Stimulated activated CD8-positive, alpha-beta memory T cell treated with anti-CD3 and anti-CD28 coated beads, Interleukin-7, amount 100 ng/mL, for 4 hours (primary cell): ENCODE results near the gene CDH13.

Source experiments
- DNase-seq, 2 donors: peaks; one replicate each; pipeline ENCODE4 v3.0.0-alpha.2; 2020; ENCODE audit warnings: low read depth in 2 of 2

CDH13 gene

DNA sequence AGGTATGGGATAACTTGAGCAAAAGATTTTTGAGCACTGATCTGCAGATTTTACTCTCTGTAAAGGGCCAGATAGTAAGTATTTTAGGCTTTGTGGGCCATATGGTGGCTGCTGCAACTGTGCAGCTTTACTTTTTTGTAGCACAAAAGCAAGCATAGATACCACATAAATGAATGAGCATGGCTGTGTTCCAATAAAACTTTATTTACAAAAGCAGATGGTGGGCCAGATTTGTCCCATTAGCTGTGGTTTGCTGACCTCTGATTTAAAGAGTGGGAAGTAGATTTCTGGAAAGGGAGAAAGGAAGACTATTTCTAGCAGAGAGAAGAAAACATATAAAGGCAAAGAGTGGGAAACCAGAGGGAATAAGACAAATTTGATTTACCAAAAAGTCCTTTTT lies 882.5 kb downstream of the CDH13 start:
- no peak for DNase-seq

DNA sequence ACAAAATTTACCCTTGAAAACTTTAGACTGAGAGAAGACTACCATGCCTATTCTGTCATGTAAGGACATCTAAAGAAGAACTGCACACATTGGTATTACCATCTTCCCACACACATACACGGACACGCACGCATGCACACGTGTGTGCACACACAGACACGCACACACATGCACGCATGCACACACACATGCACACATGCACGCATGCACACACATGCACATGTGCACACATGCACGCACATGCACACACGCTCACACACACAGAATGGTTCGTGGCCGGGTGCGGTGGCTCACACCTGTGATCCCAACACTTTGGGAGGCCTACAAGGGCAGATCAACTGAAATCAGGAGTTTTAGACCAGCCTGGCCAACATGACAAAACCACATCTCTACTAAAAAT lies 884.1 kb downstream of the CDH13 start:
- no peak for DNase-seq

DNA sequence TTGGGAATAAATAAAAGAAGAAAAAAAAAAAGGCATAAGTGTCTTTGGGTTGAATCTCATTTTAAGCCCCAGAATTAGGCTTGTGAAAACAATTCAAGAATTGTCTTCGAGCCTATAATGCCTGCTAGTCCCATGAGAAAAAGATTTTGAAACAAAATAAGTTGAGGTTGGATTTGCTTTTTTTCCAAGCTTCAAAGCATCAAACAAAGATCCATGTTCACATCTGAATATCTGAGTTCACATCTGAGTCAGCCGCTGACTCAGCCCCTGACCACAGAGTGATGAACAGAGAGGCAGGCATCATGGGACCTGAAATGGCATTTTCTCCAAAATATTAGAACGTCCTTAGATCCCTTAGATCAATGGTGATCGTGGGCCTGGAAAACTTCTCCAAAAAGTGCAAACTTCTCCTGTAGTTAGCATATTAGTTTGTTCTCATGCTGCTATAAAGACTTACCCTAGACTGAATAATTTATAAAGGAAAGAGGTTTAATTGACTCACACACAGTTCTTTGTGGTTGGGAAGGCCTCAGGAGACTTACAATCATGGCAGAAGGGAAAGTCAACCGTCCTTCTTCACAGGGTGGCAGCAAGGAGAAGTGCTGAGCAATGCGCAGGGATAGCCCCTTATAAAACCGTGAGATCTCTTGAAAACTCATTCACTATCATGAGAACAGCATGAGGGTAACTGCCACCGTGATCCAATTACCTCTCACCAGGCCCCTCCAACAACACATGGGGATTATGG lies 886.4 kb downstream of the CDH13 start:
- DNase-seq, result no peak

DNA sequence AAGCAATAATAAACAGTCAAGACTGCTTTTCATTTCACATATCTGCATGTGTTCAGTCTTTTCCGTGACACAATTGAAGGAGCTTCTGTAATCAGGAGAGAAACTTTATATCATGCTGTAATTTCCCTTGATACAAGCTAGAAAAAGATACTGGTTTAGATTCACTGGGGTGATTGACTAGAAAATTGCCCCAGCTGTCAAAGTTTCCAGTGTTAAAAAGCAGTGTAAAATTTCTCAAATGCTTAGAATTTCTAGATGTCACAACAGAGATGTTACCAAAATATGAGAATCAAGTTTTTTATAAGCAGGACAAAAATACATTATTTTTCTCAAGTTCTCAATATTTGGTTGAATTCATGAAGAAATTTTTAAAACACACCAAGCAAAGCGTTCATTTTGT lies 888.6 kb downstream of the CDH13 start:
- no peak for DNase-seq

DNA sequence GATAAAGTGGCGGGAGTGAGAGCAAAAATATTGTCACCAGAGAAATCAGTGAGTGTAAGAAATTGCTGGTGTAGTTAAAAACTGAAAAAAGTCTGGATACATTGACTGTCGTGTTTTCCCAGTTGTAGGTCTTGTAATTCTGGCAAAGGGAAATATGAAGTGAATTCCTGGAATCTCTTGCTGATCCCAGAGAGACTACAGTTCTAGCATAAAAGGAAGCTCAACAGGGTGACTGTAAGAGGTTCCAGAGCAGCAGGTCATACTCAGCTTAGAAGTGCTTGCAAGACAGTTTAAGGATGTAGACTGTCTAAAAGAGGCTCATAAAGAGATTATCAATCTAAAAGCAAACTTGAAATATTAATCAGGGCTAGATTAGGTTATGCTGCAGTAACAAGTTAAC lies 890.2 kb downstream of the CDH13 start:
- no peak for DNase-seq

DNA sequence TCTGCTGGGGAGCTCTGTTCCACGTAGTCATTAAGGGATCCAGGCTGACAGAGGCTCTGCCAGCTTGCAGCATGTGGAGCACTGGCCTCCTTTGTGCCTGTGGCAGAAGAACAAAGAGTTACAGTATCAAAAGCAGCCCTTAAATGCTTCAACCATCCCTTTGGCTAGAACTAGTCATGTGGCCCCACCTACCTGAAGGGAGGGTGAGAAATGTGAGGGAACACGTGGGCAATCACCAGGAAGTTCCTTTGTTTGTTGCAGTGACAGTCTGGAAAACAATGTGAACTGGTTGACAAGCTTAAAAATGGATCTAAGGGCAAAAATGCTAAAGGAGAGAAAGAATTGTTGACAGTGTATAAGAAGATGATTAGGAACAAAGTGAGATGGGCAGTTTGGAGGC lies 890.6 kb downstream of the CDH13 start:
- no peak for DNase-seq

DNA sequence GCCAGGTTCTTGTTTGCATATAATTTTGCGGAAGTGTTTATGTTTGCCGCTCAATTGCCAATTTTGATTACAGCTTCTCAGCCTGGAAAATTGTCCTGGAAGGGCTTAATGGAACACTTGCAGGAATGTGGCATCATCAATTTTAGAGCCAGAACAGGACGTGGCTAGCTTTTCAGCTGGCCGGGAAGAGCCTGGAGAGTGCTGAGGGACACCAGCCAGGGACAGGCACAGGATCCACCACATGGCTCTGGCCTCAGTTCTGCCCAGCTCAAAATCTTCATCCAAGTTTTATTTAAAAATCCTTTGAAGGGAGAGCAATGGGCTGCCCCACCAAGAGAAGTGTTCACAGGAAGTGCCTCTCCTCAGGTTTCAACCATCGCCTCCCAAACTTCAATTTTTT lies 893.8 kb downstream of the CDH13 start:
- DNase-seq, result no peak

DNA sequence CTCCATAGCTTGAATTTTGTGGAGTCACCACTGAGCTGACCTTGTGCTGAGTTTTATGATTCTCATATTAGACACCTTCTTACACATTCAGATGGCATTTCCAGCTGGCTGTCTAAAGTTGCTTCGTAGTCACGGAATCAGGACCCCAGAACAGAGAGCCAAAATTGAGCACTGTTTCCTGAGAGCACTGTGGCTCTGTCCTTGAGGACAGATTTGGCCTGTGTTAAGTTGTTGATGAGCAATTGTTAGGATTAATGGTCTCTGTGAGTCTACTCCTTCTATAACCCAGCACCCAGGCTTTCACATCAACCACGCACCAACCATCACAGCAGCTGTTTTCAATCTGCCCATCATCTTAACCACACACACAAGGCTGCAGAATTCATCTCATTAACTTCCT lies 903.5 kb downstream of the CDH13 start:
- DNase-seq, result no peak

DNA sequence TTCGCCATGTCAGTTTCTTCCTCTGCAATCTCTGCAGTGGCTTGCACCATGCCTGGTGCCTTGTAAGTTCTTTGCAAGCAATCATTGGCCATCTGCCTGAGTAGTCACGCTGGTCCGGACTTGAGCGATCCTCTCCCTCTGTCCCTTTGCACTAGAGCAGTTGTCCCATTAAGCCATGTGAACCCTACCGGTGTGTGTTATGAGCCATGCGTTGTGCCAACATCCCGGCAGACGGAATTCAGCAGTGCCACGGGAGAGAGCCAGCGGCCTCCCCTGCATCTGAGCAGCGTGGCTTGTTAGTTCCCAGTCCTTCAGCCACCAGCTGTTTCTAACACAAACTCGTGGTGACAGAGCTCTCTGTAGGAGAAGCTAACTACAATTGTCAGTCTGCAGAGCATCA lies 905.9 kb downstream of the CDH13 start:
- no peak for DNase-seq

DNA sequence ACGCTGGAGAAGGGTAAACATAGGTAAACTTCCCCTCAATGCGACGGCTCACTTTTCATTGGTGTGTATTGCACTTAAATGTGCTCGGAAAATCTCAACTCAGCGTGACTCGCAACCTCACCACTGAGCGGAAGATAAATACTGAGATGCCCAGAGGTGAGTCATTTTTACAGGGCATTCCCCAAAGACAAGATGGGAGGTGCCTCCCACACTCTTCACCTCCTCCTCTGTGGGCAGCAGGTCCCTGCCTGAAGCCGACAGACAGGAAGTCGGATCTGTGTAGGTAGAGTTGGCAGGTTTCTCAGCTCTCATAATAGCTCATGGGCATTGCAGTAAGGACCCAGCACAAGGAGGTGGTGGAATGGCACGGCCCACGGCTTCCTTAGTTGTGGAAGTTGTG lies 906.4 kb downstream of the CDH13 start:
- DNase-seq, result no peak

DNA sequence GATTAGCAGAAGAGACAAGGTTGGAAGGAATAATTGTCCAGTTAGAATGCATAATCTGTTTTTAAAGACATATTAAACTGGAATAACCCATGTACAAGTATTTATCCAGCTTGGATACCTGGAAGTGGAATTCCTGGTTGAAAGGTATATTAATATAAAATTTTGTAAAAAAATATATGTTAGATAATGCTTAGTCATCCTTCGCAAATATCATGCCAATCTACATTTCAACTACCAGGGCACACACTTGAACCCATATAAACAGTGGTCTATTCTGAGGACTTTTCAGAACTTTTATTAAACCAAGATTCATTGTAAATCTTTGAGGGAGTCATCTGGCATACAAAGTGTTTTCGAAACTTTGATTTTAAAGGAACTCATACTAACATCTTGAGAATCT lies 911.9 kb downstream of the CDH13 start:
- DNase-seq, result no peak

DNA sequence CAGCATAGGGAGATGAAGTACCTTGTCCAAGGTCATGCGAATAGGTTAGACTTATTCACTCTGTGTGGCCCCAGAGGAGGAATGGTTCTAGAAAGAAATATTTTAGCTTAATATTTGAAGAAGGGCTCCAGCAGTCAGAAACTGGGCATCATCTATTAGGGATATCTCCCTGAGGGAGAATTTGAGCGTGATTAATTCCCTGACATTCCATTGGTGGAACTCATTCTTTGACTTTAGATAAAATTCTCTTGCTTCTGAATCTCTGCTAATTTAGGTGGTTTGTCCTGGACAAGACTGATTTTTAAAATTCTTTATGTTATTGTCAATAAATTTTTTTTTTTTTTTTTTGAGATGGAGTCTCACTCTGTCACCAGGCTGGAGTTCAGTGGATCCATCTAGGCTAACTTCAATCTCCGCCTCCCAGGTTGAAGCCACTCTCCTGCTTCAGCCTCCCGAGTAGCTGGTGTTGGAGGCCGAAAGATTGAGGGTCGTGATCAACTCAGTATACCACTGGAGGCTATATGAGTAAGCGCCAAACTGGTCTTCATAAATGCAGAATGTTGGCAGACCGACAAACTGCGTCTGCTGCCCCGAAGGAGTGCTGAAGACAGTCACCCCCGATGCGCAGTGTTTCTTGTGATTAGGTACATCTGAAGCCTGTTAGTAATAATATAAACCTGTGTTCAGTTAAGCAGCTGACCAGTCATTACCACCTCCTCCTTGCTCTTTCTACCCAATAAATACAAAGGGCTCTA lies 913.1 kb downstream of the CDH13 start:
- no peak for DNase-seq

DNA sequence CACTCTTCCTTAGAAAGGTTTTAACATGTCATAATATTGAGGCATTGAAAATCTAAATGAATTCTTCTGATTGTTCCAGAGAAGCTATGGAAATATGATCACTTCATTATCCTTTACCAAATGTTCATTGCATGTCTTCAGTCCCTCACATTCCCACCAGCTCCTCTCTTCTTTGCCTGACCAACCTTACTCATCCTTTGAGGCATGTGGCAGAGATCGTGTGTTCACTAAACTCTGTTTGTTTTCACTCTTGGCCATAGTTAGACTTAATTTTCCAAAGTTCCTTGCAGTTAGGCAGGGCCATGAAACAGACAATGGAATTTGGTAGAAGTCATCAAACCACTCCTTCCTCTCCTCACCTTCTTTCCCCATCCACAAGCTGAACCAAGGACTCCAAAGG lies 914.5 kb downstream of the CDH13 start:
- DNase-seq, result no peak

DNA sequence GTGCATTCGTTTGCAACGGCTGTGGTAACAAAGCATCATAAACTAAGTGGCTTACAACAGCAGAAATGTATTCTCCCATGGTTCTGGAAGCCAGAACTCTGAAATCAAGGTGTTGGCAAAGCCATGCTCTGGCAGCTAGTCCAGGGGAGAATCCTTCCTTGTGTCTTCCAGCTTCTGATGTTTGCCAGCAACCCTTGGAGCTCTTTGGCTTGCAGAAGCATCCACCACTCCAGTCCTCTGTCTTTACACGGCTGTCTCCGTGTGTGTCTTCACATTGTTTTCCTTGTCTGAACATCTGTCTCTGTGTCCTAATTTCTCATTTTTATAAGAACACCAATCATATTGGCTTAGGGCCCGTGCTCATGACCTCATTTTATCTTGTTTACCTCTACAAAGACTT lies 915.7 kb downstream of the CDH13 start:
- DNase-seq, result no peak

DNA sequence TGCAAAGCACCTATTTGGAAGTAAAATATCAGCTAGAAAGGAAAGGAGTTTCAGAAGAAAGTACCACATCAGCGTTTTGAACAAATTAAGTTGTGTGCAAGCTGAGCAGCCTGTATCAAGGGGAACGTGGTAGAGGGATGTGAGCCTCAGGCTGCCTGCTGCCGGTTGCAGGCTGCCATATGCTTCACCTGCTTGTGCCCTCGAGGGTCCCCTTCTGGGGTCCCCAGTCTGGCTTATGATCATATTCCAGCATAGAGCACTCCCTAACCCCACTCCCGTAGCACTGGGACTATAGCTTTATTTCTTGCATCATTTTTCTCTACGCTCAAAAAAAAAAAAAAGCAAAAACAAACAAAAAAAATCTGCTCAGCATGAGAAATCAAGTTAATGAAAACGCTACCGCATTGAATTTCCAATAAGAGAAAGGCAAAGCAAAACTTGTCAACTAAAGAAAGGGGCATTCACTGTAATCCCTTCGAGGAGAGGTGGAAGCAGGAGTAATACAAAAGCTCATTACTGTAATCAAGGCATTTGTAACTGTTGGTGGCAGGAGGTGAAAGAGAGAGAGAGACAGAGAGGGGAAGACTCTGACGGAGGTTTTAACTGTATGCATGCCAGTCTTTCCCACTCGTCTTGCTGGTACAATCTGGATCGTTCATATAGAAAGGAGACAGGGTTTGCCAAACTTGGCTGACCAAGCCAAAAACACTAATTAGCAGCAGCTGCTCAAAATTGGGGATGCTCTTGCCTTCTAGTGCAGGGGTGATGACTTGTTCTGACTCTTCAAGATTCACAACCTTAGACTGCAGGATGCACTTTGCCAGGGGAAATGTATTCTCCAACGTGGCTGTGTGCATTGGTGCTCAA lies 922.8 kb downstream of the CDH13 start:
- no peak for DNase-seq

DNA sequence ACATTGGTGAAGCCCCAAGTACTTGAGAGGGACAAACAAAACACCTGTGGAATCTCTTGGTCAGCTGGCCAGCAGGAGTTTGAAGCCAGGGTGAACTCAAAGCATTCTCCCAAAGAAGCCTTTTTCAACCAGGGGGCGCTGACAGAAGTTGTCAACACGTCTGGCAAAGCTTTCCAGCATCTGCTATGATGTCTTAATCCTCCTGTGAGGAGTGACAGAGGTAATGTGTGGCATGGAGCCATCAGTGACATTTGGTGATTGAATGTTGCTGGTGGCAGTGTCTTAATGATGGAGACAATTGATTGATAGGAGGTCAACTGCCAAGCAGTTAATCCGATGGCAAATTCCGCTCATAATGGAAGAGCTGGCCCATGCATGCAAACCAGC lies 923.4 kb downstream of the CDH13 start:
- no peak for DNase-seq

DNA sequence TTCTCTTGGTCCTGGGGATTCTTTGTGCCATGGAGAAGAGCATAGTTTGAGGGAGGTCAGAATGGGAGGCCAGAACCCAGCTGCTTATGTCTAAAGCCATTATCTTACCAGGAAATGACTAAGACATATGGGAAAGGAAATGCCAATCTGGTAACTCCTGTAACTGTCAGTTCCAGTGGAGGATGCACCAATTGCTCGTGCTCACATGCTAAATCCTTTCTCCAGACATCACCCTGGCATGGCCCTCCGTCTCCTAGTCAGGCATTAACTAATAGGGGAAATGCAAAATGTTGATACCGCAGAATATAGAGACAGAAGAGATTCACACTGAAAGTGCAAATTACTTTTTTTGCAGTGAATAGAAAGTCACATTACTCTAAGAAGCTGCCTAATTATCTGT lies 925.5 kb downstream of the CDH13 start:
- DNase-seq, result no peak

DNA sequence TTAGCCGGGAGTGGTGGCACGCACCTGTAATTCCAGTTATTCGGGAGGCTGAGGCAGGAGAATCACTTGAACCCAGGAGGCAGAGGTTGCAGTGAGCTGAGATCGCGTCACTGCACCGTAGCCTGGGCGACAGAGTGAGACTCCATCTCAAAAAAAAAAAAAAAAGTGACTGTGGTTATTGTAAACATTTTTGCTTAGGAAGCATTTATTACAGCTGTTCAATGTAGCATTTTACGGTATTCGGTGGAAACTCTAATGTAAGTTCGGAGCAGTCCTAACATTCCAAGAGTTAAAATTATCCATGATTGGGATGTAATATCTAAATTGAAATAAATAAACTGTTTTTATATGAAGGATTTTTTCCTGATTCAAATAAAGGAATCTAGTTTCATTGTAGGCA lies 926.2 kb downstream of the CDH13 start:
- DNase-seq, result no peak

DNA sequence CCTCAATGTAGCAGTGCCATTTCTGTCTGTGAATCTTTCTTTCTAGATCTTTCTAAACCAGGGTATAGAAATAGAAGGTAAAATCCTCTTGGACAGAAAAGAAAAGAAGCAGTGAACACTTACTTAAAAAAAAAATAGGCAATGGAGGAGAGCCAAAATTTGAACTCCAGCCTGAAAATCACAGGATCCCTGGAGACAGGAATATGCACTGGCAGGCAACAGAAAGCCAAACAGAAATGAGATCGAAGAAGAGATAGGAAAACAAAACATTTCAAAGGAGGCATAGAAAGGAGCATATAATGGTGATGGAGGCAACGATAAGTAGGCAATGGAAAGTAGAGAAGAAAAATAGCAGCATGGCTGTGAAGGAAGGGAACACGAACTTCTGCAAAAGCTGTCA lies 927.3 kb downstream of the CDH13 start:
- no peak for DNase-seq

DNA sequence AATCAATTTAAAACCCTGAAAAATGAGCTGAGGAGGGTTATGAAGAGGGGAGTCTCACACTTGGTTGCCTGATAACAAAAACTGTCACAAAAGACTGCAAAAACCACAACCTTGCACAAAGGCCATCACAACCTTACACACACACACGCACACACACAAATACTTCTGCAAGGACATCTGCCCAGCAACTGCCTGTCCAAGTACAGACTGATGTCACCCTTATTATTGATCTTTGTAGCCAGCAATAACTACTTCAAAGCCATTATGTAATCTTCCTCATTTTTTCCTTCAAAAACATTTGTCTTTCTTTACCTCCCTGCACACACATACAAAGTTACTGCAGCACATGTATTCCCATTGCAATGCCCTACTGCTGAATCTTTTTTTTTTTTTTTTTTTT lies 927.8 kb downstream of the CDH13 start:
- no peak for DNase-seq

DNA sequence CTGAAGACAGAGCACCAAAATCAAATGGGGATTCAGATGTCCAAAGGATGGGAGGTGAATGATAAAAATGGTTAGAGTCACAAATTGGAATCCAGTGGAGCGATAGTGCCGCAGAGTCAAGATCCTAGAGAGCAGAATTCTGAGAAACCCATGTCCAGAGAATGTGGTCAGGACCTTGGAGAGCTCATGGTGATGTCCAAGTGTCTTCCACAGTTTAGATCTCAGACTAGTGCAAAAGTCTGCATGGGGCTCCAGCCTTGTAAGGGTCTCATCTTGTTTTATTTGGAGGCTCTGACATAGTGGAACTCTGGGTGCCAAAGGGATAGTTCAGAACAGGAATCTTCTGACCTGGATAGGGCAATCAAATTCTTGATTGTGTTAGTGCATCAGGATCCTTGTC lies 935.1 kb downstream of the CDH13 start:
- DNase-seq, result no peak

DNA sequence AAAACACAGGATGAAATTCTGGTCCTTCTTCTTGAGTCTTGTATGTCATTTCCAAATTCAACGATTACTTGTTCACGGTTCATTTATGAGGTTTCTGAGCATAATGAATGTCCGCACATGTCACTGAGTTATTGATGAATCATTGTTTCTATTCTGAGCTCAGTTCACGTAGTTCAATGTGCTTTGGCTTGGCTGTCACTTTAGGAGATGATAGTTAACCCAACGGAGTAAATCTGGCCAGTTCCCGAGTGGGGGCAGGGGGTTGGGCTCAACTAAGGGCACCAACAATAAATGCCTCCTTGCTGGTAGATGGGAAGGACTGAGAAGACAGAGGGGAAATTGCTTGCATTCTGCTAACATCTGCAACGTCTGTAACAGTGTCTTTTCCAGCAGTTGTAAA lies 941.6 kb downstream of the CDH13 start:
- DNase-seq, result no peak

DNA sequence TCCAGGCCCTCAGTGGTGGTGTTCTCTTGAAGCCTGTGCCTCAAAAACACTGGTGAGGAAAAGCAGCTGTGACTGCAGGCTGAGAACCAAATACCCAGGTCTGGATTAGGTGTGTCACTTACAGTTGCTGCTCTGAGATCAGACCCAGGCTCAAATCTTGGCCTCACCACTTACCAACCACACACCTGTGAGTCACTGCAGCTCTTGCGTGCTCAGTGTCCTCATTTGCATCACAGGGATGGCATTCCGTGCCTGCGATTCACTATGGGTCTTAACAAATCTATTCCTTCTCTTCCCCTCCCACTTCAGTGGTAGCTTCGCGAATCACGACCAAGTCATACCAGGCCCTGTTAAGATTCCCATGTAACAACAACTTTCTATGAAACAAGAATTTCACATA lies 947.6 kb downstream of the CDH13 start:
- DNase-seq, result no peak
